Head of caudate nucleus (tissue), 42 donors: Measurements from ENCODE around the gene WDR1.
"Not testable (repeated sequence)": the region's sequence is repeated elsewhere in the genome, so short reads cannot be mapped to it uniquely, and the experiment has no call there.

Source experiments
- DNase-seq, 42 donors: peaks; one replicate each; pipeline versions ENCODE4 v3.0.0 to v3.0.0-alpha.2; 2020 to 2021; ENCODE audit warnings: mixed read lengths in 7 of 42
- intact Hi-C: fragments of 100-400 bp; cut with DNase I; formaldehyde crosslinking; loops from one replicate; pipeline ENCODE4 v1.15.0; 2022

Gene WDR1

GRCh38 chr4:10140866-10141759, 24.5 kb upstream of the WDR1 start:
- intact Hi-C loops, result no loop called here
- DNase-seq, result no peak

GRCh38 chr4:10139518-10139917, 22.9 kb upstream of the WDR1 start:
- no peak for DNase-seq
- intact Hi-C loops, result no loop called here

GRCh38 chr4:10135260-10135659, 18.7 kb upstream of the WDR1 start:
- intact Hi-C loops, result no loop called here
- DNase-seq, result no peak

GRCh38 chr4:10134141-10134540, 17.5 kb upstream of the WDR1 start:
- DNase-seq, result no peak
- intact Hi-C loops, result no loop called here

- no peak for DNase-seq
- intact Hi-C loops, result no loop called here
Observed at GRCh38 chr4:10131202-10131601, 14.6 kb upstream of the WDR1 start.

- no peak for DNase-seq
- intact Hi-C loops, result no loop called here
Observed at GRCh38 chr4:10130178-10130888, 13.7 kb upstream of the WDR1 start.

- intact Hi-C loops, result no loop called here
- DNase-seq, result no peak
Observed at GRCh38 chr4:10129196-10130177, 12.9 kb upstream of the WDR1 start.

GRCh38 chr4:10128761-10129160, 12.2 kb upstream of the WDR1 start:
- no peak for DNase-seq
- intact Hi-C loops, result no loop called here

GRCh38 chr4:10127531-10127930, 10.9 kb upstream of the WDR1 start:
- intact Hi-C loops, result not testable (repeated sequence)

GRCh38 chr4:10124167-10124930, 7.8 kb upstream of the WDR1 start:
- DNase-seq, result no peak
- intact Hi-C loops, result no loop called here

More at GRCh38 chr4:10127531-10127930, 10.9 kb upstream of the WDR1 start:
- DNase-seq, result not testable (repeated sequence)

GRCh38 chr4:10123227-10124101, 6.9 kb upstream of the WDR1 start:
- intact Hi-C loops, result no loop called here
- DNase-seq, result no peak

GRCh38 chr4:10122236-10122932, 5.8 kb upstream of the WDR1 start:
- DNase-seq, result no peak
- intact Hi-C loops, result no loop called here

GRCh38 chr4:10121568-10122208, 5.1 kb upstream of the WDR1 start:
- DNase-seq, result no peak
- intact Hi-C loops, result no loop called here

GRCh38 chr4:10120943-10121567, 4.5 kb upstream of the WDR1 start:
- intact Hi-C loops, result no loop called here
- DNase-seq, result no peak

GRCh38 chr4:10119773-10120172, 3.2 kb upstream of the WDR1 start:
- intact Hi-C loops, result loop anchor here (10.0 kb wide), 1 partner anchor 425 kb away; no protein-coding TSS in a partner anchor

GRCh38 chr4:10119278-10119677, 2.7 kb upstream of the WDR1 start:
- DNase-seq, result no peak
- intact Hi-C loops, result loop anchor here (10.0 kb wide), 1 partner anchor 424 kb away; no protein-coding TSS in a partner anchor

More at GRCh38 chr4:10119773-10120172, 3.2 kb upstream of the WDR1 start:
- DNase-seq, result no peak
